T-helper 2 cell treated with Interferon-gamma antibody and Interleukin-4, amounts not matched to agents 100 ng/mL and 5 ng/mL, for 36 hours (primary cell): ENCODE data around the gene RAD51B. TPM values are rescaled to one million over a fixed set of nuclear protein-coding genes. Genes with fewer than 3 reads are reported as not detected.
"Not testable (repeated sequence)": the region's sequence is repeated elsewhere in the genome, so short reads cannot be mapped to it uniquely, and the experiment has no call there.

ENCODE experiments used
- intact Hi-C: fragments of 100-400 bp; cut with micrococcal nuclease; formaldehyde crosslinking; loops from one replicate; pipeline ENCODE4 v1.15.1; 2023
- total RNA-seq: library from RNA; stranded (reverse); gene quantifications from 2 replicates; pipeline ENCODE4 v1.2.3, GENCODE V29; 2022

RAD51B gene
- total RNA-seq, 1 donor from 2014 or later, result 31.7 TPM

- intact Hi-C loops, result no loop called here
Measured at GRCh38 chr14:68106905-68107304, 287.3 kb downstream of the RAD51B start.

GRCh38 chr14:68109132-68109900 is 289.7 kb downstream of the RAD51B start:
- intact Hi-C loops, result no loop called here

GRCh38 chr14:68111097-68111852 is 291.7 kb downstream of the RAD51B start:
- intact Hi-C loops, result no loop called here

DNA sequence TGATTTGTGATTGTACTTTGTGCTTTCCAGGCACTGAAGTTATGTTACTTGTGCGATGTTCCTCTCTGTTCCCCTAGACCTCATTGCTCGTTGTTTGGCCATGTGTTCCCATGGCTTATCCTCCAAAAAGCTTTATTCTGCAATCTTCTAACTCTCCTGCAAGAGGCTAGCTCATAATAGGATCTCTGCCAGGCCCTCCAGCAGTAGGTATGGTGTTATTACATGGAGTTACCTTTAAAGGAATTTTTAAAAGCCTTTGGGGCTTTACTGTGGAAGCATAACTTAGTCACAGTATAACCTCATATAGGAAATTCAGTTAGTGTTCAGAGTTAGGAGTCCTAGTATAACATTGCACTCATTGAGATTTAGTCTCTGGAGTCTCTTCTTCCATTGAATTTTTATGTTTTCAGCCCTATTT is 292.3 kb downstream of the RAD51B start:
- intact Hi-C loops, result no loop called here

- intact Hi-C loops, result no loop called here
Measured at GRCh38 chr14:68112442-68112841, 292.9 kb downstream of the RAD51B start.

- intact Hi-C loops, result no loop called here
Measured at GRCh38 chr14:68113343-68113930, 293.9 kb downstream of the RAD51B start.

DNA sequence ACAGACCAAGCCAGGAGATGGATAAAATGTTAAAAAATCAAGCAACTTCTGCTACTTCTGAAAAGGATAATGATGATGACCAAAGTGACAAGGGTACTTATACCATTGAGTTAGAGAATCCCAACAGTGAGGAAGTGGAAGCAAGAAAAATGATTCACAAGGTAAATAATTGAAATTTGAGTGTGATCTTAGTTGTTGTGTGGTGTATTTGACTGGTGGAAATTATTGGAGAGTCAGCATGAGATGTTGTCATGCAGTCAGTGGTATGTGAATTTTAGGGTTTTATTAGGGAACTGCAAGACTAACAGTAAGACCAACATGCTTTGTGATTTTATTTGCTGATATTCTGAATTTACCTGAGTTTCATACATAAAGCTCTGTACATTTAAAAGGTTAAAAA is 296.4 kb downstream of the RAD51B start:
- intact Hi-C loops, result not testable (repeated sequence)

GRCh38 chr14:68122651-68123050 is 303.1 kb downstream of the RAD51B start:
- intact Hi-C loops, result no loop called here

DNA sequence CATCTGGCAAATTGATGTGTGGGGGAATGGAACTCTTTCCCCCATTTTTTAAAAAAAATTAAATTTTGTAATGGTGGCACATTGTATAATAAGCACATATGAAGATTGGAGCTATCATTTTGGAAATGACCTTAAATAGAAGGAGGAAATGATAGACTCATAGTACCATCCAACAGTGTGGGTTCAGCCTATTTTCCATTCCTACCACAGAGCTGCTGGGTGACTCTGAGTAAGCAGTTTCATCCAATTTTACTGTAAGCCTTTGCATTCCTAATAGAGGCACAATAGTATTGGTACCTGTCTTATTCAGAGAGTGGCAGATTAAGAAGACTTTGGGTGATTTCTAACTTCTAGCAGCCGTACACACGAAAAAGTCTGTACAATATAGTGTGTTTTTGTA is 304.5 kb downstream of the RAD51B start:
- intact Hi-C loops, result no loop called here

GRCh38 chr14:68124979-68125731 is 305.6 kb downstream of the RAD51B start:
- intact Hi-C loops, result no loop called here

GRCh38 chr14:68127166-68127565 is 307.6 kb downstream of the RAD51B start:
- intact Hi-C loops, result no loop called here

DNA sequence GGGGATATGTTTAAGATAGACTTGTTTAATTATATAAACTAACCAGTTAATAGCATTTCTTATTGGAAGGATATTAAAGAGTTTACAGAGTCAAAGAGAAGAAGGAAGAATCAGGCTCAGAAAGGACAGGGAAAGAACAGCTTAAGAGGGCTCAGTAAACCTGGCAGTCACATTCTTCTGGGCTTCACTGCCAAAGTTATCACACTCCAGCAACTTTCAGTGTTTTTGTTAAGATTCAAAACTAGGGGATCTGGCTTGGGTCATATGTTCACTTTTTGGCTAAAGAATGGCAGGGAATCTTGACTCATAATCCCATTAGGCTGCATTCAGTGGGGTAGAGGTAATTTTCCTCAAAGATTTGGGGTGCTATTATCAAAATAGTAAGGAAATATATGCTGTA is 312.3 kb downstream of the RAD51B start:
- intact Hi-C loops, result no loop called here

GRCh38 chr14:68132563-68133121 is 313.1 kb downstream of the RAD51B start:
- intact Hi-C loops, result no loop called here

GRCh38 chr14:68133856-68134255 is 314.3 kb downstream of the RAD51B start:
- intact Hi-C loops, result no loop called here

DNA sequence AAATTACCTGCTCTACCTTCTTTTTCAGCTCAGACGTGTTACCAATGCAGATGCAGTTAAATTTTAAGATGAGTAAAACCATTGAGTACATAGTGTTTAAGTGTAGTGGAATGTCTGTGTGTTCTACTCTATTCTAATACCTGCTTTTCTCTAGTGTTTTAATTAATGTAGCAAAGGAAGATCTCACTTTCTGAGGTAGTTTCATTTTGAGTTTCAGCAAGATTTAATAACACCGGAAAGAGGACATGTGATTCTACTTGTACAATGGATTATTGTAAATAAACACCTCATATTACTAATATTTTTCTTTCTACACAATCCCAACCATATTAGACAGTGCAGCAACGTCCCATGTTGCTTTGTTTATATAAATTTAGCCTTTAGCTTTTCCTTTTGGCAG is 315.4 kb downstream of the RAD51B start:
- intact Hi-C loops, result no loop called here

DNA sequence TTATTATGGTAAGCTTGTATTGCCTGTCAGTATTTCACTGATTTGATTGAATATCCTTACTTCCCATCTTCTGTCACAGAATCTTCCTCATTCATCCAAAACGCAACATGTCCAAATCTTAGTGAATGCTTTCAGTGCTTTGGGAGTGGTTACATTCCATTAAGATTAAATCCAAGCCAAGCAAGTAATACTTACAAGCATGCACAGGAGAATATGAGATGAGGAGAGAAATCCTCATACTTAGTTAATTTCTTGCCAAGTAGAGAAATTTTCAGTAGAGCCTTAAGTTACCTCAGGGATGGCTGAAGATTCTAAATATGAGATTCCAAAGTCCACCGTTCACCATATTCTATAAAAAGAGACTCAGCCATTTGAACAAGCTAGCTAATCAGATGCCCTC is 316.0 kb downstream of the RAD51B start:
- intact Hi-C loops, result no loop called here

GRCh38 chr14:68137704-68138619 is 318.4 kb downstream of the RAD51B start:
- intact Hi-C loops, result no loop called here

- intact Hi-C loops, result no loop called here
Measured at GRCh38 chr14:68139431-68140075, 320.0 kb downstream of the RAD51B start.

- intact Hi-C loops, result no loop called here
Measured at GRCh38 chr14:68140076-68140741, 320.6 kb downstream of the RAD51B start.
